ENCODE measurements around the gene ABHD2. TPM values are rescaled to one million over a fixed set of nuclear protein-coding genes. Genes with fewer than 3 reads are reported as not detected.

ABHD2 gene
- total and polyA plus RNA-seq, 9 of the 15 experiments (the other 6 are each of a cell fraction or from before 2014, with no cell fraction given): 16.9 to 99.8 (median 47.5) TPM

- Histone ChIP-seq H3K9me3 (replicated peaks; ENCODE audit: control insufficient read depth, insufficient read depth, low read depth, low read length) (no peaks in the 10 kb centered on the region), H3K4me1 (replicated peaks in 1 of 2; ENCODE audit: control insufficient read depth in 2 of 2, insufficient read depth in 2 of 2, low read length in 2 of 2) (no peaks in the 10 kb centered on the region), H3K79me2 (ENCODE audit: control insufficient read depth, insufficient read depth, low read length) (no peaks in the 10 kb centered on the region), H3K27me3 (ENCODE audit: control insufficient read depth in 2 of 2, insufficient read depth in 2 of 2, low read length in 2 of 2) (no peaks in the 10 kb centered on the region), H4K20me1 (replicated peaks; ENCODE audit: control insufficient read depth, insufficient read depth, low read length) (no peaks in the 10 kb centered on the region), H2AFZ (ENCODE audit: low read depth, low read length) (no peak overlapping the region), H3K4me3 (no peak overlapping the region), H3K36me3 (ENCODE audit: control insufficient read depth, insufficient read depth, low read length) (peaks cover 87% of the 10 kb centered on the region), H3K4me2 (ENCODE audit: insufficient read depth, low read length) (no peak overlapping the region), H3K9ac (ENCODE audit: insufficient read depth in 1 of 2, low read depth in 2 of 2, low read length in 2 of 2) (0 out of 4 replicates have a peak overlapping the region, but pooled peaks of 1 of the 2 experiments have one; percentile 11), H3K27ac (ENCODE audit: extremely low read depth, low read depth, low read length) (no peak overlapping the region), H3K9me1 (ENCODE audit: control insufficient read depth, insufficient read depth, low read length) (peaks cover 4% of the 10 kb centered on the region)
- CTCF ChIA-PET (ENCODE audit: low intra/inter-chr PET ratio): interaction anchor here (0.5 to 3.4 kb wide), 2 partner anchors 123 to 302 kb away, joined by 3 to 39 read pairs; no protein-coding TSS in a partner anchor
- DNase-seq (ENCODE audit: extremely low read depth in 1 of 4, low spot score in 3 of 4) (no peak), FAIRE-seq (no peak), ATAC-seq (no peak)
- BruUV-seq (replicated peaks): no TSS peak
- 84% methylated on average over 5 of the region's 5 CpGs for WGBS (ENCODE audit: insufficient coverage, low coverage, missing lambda C conversion rate)
- TF ChIP-seq, protein P1, sequence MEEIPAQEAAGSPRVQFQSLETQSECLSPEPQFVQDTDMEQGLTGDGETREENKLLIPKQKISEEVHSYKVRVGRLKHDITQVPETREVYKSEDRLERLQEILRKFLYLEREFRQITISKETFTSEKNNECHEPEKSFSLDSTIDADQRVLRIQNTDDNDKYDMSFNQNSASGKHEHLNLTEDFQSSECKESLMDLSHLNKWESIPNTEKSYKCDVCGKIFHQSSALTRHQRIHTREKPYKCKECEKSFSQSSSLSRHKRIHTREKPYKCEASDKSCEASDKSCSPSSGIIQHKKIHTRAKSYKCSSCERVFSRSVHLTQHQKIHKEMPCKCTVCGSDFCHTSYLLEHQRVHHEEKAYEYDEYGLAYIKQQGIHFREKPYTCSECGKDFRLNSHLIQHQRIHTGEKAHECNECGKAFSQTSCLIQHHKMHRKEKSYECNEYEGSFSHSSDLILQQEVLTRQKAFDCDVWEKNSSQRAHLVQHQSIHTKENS (CRISPR knock-in tag; IDR thresholded peaks at IDR 0.05): no peak
- TF ChIP-seq MEF2D (tag; conservative IDR thresholded peaks at IDR 0.05; ENCODE audit: low read depth) (no peak), ZEB2 (IDR thresholded peaks at IDR 0.05) (no peak), SUPT5H (IDR thresholded peaks at IDR 0.05) (no peak), CCNT2 (IDR thresholded peaks at IDR 0.05; ENCODE audit: borderline replicate concordance, extremely low read depth, insufficient read length, low read depth, low read length) (no peak), KLF1 (tag; IDR thresholded peaks at IDR 0.05) (no peak), POLR2A (conservative IDR thresholded peaks at IDR 0.05) (no peak), RFX7 (CRISPR knock-in tag; IDR thresholded peaks at IDR 0.05) (no peak), ZNF197 (CRISPR knock-in tag; IDR thresholded peaks at IDR 0.05; ENCODE audit: low read depth) (no peak), SPI1 (IDR thresholded peaks at IDR 0.05; ENCODE audit: borderline replicate concordance, low read depth, low read length) (no peak), RBFOX2 (IDR thresholded peaks at IDR 0.05; ENCODE audit: low read depth, low read length) (no peak), SMARCC2 (IDR thresholded peaks at IDR 0.05; ENCODE audit: low read depth) (no peak), MCM5 (IDR thresholded peaks at IDR 0.05; ENCODE audit: low read depth) (no peak)
- TF ChIP-seq, protein P2, sequence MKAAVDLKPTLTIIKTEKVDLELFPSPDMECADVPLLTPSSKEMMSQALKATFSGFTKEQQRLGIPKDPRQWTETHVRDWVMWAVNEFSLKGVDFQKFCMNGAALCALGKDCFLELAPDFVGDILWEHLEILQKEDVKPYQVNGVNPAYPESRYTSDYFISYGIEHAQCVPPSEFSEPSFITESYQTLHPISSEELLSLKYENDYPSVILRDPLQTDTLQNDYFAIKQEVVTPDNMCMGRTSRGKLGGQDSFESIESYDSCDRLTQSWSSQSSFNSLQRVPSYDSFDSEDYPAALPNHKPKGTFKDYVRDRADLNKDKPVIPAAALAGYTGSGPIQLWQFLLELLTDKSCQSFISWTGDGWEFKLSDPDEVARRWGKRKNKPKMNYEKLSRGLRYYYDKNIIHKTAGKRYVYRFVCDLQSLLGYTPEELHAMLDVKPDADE (conservative IDR thresholded peaks at IDR 0.05; ENCODE audit: control insufficient read depth, low read depth, low read length): no peak
- intact Hi-C loops (cut with micrococcal nuclease): loop anchor here (5.0 kb wide), 2 partner anchors 148 to 283 kb away; partner anchors contain the start of gene HAPLN3
- POLR2A ChIA-PET: interaction anchor here (1.2 kb wide), 1 partner anchor 9 kb away, joined by 3 read pairs; no protein-coding TSS in a partner anchor
- in situ Hi-C loops (cut with MboI): loop anchor here (5.0 to 10.0 kb wide), 2 partner anchors 123 to 295 kb away; no protein-coding TSS in a partner anchor
Measured at GRCh38 chr15:89179966-89180875, 92.0 kb downstream of the ABHD2 start.
